NOMO-1 treated with dmso at 0.1 percent for 144 hours (cell line): ENCODE measurements around the gene AGPAT1.

ENCODE experiments used
- DNase-seq: peaks from one replicate; lab custom pipeline; 2025; ENCODE audit not compliant: unreplicated experiment; lab: John Stamatoyannopoulos, UW

AGPAT1 gene

GRCh38 chr6:32173051-32173727 is 2.7 kb downstream of the AGPAT1 start:
- DNase-seq, result no peak

- no peak for DNase-seq
Measured at GRCh38 chr6:32171234-32171633, 4.7 kb downstream of the AGPAT1 start.

- no peak for DNase-seq
Measured at GRCh38 chr6:32170294-32170693, 5.6 kb downstream of the AGPAT1 start.

- DNase-seq, result no peak
Measured at GRCh38 chr6:32168807-32169591, 6.9 kb downstream of the AGPAT1 start.

- no peak for DNase-seq
Measured at GRCh38 chr6:32168350-32168749, 7.5 kb downstream of the AGPAT1 start.

- no peak for DNase-seq
Measured at GRCh38 chr6:32167761-32168262, 8.1 kb downstream of the AGPAT1 start.

GRCh38 chr6:32167154-32167760 is 8.6 kb downstream of the AGPAT1 start:
- DNase-seq, result no peak

GRCh38 chr6:32166411-32167061 is 9.3 kb downstream of the AGPAT1 start:
- no peak for DNase-seq

GRCh38 chr6:32164295-32164694 is 11.6 kb downstream of the AGPAT1 start, which contains the start of gene EGFL8:
Gene EGFL8 (plus strand): TSS chr6:32164595. CDS start chr6:32166166, 1,571 bp downstream.
- no peak for DNase-seq

- no peak for DNase-seq
Measured at GRCh38 chr6:32163559-32164258, 12.2 kb downstream of the AGPAT1 start.

GRCh38 chr6:32158052-32158451 is 17.8 kb downstream of the AGPAT1 start:
- DNase-seq, result no peak

- DNase-seq, result no peak
Measured at GRCh38 chr6:32156891-32157290, 19.0 kb downstream of the AGPAT1 start.

- DNase-seq, result peak; percentile 1
Measured at GRCh38 chr6:32154514-32155161, 21.2 kb downstream of the AGPAT1 start.

GRCh38 chr6:32153564-32154513 is 22.0 kb downstream of the AGPAT1 start, which contains the start of gene PPT2:
Gene PPT2 (plus strand): TSS chr6:32154141. CDS start chr6:32154595, 454 bp downstream.
- DNase-seq, result peak; percentile 67

GRCh38 chr6:32152769-32153563 is 22.9 kb downstream of the AGPAT1 start:
- no peak for DNase-seq

GRCh38 chr6:32151863-32152768 is 23.8 kb downstream of the AGPAT1 start, which contains the start of gene PRRT1:
Gene PRRT1 (minus strand): TSS chr6:32151939. CDS start chr6:32151827, 112 bp downstream.
- DNase-seq, result no peak
